GM21717 (cell line): ENCODE results near the gene TCF7.

Experiments
- ATAC-seq: cut with Tn5 transposase; IDR thresholded peaks from one replicate; pipeline ENCODE4 v1.9.1; 2021; ENCODE audit warnings: mild to moderate bottlenecking, moderate library complexity; ENCODE audit not compliant: unreplicated experiment

Gene TCF7

GRCh38 chr5:134113902-134114875 lies at the start of gene TCF7:
TCF7 (plus strand) TSS chr5:134114681; CDS start chr5:134114907, 226 bp downstream.
- ATAC-seq: peak; percentile 69

- no peak for ATAC-seq
Observed at GRCh38 chr5:134069553-134069952, 44.9 kb upstream of the TCF7 start.

GRCh38 chr5:134070725-134071613 lies 43.5 kb upstream of the TCF7 start:
- ATAC-seq: peak; percentile 48

DNA sequence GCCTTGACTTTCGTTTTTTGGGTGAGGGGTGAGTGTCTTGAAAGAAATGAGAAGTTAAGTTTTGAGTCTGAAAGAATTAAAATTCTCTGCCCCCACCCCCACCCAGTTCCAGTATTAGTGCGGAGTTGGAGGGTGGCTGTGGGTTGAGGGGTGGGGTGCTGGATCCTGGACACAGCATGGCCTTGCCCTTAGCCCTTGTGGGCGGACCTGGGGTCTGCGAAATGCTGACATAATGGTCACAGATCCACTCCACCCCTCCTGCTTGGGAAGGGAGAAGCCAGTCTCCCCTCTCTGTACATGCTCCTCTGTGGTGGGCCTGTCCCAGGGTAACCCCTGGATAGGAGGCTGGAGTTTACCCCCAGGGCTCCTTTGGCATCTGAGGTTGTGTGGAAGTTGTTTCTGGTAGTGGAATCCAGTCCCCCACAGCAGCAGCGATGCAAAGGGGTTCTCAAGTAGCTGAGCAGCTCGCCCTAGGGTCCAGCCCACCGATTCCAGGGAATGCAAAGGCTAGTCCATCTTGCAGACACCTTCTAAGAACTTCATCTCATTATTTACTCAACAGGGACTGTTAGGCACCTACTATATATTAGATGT lies 42.8 kb upstream of the TCF7 start:
- peak; percentile 12 for ATAC-seq

DNA sequence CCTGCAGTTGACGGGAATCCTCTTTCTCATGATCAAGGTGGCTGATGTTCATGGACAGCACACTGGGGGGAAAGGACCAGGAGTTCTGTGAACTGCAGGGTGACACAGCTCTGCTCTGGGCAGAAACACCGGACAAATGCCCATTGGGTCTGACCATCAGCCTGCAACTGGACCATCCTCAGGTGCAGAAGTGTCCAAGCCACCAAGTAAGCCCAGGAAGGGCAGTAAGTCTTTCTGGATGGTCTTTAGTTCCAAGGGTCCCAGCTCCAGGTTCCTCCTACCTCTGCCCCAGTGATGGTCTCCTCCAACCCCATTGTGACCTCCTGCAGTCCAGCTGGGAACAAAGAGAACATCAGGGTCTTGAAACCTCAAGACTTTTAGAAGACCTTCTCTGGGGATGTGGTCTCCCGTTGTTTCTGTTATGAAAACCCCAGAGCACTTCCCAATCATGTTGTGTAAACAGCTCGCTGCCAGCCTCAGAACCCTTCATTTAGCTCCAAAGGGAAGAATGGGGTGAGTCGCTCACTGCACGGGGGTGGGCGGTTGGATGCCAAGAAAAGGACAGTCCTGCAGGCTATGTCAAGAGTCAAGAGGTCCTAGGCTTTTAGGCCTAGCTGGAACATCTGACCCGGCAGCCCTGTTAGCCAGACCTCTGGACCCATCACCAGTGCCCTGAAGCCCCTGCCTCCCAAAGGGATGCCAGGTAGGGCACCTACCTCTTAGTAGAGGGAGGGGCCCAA lies 41.8 kb upstream of the TCF7 start:
- ATAC-seq: no peak

DNA sequence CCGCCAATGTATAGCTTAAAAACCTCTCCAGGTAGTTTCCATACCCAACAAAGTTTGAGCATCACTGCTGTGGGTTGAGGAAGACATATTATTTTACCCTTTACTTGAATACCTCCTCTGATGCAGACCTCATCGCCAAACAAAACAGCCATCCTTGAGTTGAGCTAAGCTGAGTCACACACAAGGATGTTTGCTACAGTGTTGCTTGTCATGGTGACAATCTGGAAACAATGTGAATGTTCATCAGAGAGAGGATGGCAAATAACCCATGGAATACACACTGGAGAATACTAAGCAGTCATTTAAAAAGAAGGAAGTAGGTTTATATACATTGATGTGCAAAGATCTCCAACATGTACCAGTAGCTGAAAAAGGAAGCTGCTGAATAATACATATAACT lies 41.1 kb upstream of the TCF7 start:
- no peak for ATAC-seq

DNA sequence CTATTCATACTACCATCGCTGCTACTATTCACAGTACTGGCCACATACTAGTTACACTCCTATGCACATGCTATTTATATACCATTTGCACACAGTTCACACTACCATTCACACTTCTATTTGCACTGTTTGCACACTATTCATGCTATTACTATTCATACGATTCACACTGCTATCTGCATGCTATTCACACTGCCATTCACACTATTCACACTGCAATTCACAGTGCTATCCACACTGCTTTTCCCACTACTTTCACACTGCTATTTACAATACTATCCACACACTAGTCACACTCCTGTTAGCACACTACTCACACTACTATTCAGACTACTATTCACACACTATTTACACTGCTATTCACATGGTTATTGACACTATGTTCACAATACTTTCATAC lies 39.4 kb upstream of the TCF7 start:
- no peak for ATAC-seq

DNA sequence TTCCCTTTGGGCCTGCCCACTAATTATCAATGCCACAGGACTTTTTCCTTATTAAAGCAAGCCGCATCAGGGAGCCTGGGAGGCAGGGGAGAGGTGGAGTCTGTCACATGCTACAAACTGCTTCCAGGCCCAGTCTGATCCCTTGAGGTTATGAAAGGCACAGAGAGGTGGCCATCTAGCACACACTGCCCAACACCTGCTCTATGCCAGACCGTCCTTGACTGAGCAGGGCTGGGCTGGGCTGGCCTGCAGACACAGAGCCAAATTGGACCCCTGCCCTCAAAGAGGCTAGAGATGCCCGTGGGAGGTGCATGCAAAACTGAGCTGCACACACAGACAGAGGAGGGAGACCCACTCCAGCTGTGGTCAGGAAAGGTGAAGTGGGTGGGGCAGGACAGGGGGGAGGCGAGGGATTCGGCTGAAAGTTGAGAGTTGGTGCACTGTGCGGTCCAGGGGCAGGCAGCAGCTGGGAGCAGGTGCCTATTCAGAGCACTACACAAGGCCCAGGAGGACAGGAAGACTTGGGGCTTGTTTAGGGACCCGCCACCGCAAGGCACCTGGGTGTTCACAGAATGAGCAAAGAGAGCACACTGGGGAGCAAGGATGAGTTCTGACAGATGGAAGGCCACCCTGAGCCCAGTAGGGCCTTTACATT lies 36.4 kb upstream of the TCF7 start:
- no peak for ATAC-seq

GRCh38 chr5:134079748-134080581 lies 34.5 kb upstream of the TCF7 start:
- no peak for ATAC-seq

DNA sequence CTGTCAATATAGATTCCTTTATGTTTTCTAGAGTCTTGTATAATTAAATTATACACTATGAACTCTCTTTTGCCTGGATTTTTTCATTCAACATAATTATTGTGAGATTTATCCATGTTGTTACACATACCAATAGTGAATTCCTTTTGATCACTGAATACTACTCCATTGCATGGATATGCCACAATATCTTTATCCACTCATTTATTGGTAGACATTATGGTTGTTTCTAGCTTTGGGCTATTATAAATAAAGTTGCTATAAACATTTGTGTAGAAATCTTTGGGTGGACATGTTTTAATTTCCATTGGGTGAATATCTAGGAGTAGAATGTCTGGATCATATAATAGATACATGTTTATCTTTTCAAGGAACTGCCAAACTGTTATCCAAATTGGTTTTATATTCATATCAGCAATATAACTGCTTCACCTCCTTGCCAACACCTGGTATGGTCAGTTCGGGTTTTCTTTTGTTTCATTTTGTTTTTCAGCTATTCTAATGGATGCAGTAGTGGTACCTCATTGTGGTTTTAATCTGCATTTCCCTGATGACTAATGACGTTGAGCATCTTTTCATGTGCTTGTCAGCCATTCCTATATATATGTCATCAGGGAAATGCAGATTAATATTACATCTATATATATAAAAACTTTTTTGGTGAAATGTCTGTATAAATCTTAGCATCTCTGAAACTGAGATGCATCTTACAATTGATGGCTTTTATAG lies 32.1 kb upstream of the TCF7 start:
- ATAC-seq: no peak

- ATAC-seq: no peak
Observed at GRCh38 chr5:134083517-134083916, 31.0 kb upstream of the TCF7 start.

- no peak for ATAC-seq
Observed at GRCh38 chr5:134084022-134084565, 30.4 kb upstream of the TCF7 start.

GRCh38 chr5:134084570-134084969 lies 29.9 kb upstream of the TCF7 start:
- no peak for ATAC-seq

GRCh38 chr5:134085411-134085810 lies 29.1 kb upstream of the TCF7 start:
- no peak for ATAC-seq

GRCh38 chr5:134086225-134086942 lies 28.1 kb upstream of the TCF7 start:
- no peak for ATAC-seq

GRCh38 chr5:134086943-134087305 lies 27.6 kb upstream of the TCF7 start:
- ATAC-seq: no peak

DNA sequence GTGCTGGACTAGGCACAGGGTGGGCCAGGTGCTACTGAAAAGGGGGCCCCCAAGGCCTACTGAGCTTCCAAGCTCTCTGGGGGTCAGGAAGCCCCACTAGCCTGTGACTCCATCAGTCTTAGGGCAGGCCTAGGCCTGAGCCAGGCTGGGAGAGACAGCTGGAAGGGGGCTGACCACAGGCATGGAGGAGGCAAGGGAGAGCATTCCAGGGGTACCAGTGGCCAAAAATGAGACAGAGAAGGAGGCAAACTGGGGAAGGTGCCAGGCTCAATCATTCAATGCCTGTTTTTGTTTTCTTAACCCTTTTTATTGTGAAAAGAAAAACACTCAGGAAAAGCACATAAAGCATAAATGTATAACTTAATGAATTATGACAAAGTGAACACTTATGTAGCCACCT lies 26.2 kb upstream of the TCF7 start:
- ATAC-seq: no peak
